ENCODE measurements around the gene PLIN5.

DNA sequence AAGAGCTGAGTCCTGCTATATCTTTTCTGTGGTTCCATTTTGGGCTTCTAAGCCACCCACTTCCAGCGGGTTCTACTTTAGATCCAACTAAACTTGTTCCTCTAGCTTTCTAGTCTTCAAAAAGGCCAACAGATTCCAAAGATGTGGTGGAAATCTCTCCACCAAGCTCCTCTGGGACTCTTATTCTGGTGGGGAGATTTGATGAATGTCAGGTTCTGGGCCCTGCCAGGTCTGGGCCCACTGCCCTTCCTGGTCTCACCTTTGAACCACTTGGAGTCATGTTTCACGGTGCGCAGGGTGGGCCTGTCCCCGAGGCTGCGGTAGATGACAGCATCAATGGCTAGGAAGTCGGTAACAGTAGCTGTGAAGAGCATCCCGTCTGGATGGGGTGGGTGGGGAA lies 19.7 kb upstream of the PLIN5 start:
- TF ChIP-seq, protein P1, sequence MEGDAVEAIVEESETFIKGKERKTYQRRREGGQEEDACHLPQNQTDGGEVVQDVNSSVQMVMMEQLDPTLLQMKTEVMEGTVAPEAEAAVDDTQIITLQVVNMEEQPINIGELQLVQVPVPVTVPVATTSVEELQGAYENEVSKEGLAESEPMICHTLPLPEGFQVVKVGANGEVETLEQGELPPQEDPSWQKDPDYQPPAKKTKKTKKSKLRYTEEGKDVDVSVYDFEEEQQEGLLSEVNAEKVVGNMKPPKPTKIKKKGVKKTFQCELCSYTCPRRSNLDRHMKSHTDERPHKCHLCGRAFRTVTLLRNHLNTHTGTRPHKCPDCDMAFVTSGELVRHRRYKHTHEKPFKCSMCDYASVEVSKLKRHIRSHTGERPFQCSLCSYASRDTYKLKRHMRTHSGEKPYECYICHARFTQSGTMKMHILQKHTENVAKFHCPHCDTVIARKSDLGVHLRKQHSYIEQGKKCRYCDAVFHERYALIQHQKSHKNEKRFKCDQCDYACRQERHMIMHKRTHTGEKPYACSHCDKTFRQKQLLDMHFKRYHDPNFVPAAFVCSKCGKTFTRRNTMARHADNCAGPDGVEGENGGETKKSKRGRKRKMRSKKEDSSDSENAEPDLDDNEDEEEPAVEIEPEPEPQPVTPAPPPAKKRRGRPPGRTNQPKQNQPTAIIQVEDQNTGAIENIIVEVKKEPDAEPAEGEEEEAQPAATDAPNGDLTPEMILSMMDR (IDR thresholded peaks at IDR 0.05) = no peak
- TF ChIP-seq EP300 (IDR thresholded peaks at IDR 0.05) (no peak), POLR2A (IDR thresholded peaks at IDR 0.05) (no peak)
